ENCODE data around the gene GPR4. TPM values are rescaled to one million over a fixed set of nuclear protein-coding genes. Genes with fewer than 3 reads are reported as not detected.
A peak's percentile ranks its signal among the peaks of the same experiment; 100 is the strongest.

GPR4 gene
- total RNA-seq, 1 donor from 2014 or later: not detected

DNA sequence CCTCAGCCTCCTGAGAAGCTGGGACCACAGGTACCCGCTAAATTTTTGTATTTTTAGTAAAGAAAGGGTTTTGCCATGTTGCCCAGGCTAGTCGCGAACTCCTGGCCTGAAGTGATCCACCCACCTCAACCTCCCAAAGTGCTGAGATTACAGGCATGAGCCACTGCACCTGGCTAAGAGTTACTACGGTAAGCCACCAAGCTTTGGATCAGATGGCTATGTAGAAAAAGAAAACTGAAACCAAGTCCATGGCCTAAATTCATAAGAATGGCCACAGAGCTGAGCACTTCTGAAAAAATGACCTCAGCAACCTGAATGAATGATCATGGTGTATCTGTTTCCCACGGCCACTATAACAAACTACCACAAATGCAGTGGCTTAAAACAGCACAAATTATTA, 26.8 kb downstream of the GPR4 start:
- Mint-ChIP-seq H3K27me3 (ENCODE audit: low read depth) (no peaks in the 10 kb centered on the region), H3K4me1 (no peaks in the 10 kb centered on the region), H3K9me3 (no peaks in the 10 kb centered on the region), H3K4me3 (no peak overlapping the region), H3K27ac (ENCODE audit: unreplicated experiment) (no peak overlapping the region), H3K36me3 (ENCODE audit: low read depth) (no peaks in the 10 kb centered on the region)
- DNase-seq (ENCODE audit: low read depth, low spot score): no peak
- TF ChIP-seq, protein P1, sequence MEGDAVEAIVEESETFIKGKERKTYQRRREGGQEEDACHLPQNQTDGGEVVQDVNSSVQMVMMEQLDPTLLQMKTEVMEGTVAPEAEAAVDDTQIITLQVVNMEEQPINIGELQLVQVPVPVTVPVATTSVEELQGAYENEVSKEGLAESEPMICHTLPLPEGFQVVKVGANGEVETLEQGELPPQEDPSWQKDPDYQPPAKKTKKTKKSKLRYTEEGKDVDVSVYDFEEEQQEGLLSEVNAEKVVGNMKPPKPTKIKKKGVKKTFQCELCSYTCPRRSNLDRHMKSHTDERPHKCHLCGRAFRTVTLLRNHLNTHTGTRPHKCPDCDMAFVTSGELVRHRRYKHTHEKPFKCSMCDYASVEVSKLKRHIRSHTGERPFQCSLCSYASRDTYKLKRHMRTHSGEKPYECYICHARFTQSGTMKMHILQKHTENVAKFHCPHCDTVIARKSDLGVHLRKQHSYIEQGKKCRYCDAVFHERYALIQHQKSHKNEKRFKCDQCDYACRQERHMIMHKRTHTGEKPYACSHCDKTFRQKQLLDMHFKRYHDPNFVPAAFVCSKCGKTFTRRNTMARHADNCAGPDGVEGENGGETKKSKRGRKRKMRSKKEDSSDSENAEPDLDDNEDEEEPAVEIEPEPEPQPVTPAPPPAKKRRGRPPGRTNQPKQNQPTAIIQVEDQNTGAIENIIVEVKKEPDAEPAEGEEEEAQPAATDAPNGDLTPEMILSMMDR (conservative IDR thresholded peaks at IDR 0.05): no peak

DNA sequence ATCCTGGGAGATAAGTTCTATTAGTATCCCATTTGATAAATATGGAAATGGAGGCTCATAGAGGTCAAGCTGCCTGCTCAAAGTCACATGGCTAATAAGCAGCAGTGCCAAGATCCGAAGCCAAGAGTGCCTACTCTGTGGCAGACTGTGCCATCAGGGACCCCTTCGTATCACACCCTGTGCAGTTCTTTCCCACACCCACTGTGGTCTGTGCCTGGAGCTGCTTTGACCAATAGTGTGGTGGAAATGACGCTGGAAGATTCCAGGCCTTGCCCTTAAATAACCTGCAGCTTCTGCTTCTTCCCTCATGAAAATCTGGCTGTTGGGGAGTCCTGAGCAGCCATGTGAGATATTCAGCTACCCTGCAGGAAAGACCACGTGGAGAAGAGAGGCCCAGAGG, 27.5 kb downstream of the GPR4 start:
- H3K4me3 Mint-ChIP-seq: no peak overlapping the region
- no peak for DNase-seq (ENCODE audit: low read depth, low spot score)
- no peaks in the 10 kb centered on the region for H3K27me3 Mint-ChIP-seq (ENCODE audit: low read depth)
- no peaks in the 10 kb centered on the region for H3K9me3 Mint-ChIP-seq
- H3K4me1 Mint-ChIP-seq: peaks cover 7% of the 10 kb centered on the region
- H3K27ac Mint-ChIP-seq (ENCODE audit: unreplicated experiment): no peak overlapping the region
- TF ChIP-seq, protein P1 (conservative IDR thresholded peaks at IDR 0.05): no peak
- no peaks in the 10 kb centered on the region for H3K36me3 Mint-ChIP-seq (ENCODE audit: low read depth)

DNA sequence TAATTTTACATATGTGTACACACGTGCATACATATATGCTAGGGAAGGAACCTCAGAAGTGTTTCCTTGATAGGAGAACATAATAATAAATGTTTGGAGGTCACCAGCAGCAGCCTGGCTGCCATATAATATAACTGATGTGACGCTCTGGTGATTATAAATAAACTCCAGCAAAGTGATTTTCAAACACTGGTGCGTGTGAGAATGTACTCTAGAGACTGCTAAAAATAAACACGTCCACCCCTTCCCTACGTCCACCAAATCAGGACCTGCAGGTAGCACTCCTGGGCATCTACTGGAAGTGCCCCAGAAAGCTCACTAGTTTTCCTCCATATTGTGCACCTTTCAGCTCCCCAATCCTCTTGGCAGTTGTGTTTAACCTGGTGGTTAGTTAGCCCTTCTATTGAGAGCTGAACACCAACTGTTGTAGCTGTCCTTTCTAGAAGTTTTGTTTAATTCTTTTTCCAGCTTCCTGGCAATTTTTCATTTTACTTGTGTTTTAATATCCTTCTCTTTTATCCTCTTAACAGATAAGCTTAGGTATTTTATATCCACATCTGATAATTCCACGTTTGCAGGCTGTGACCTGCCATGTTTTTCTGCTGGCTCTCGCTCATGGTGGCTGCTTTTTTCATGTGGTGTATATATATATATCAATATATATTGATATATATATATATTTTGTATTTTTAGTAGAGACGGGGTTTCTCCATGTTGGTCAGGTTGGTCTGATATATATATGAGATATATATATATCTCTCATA, 30.4 kb downstream of the GPR4 start:
- H3K9me3 Mint-ChIP-seq: no peaks in the 10 kb centered on the region
- H3K27ac Mint-ChIP-seq (ENCODE audit: unreplicated experiment): no peak overlapping the region
- H3K4me1 Mint-ChIP-seq: peaks cover 7% of the 10 kb centered on the region
- no peaks in the 10 kb centered on the region for H3K36me3 Mint-ChIP-seq (ENCODE audit: low read depth)
- no peaks in the 10 kb centered on the region for H3K27me3 Mint-ChIP-seq (ENCODE audit: low read depth)
- TF ChIP-seq, protein P1 (conservative IDR thresholded peaks at IDR 0.05): no peak
- no peak overlapping the region for H3K4me3 Mint-ChIP-seq
- DNase-seq (ENCODE audit: low read depth, low spot score): no peak

DNA sequence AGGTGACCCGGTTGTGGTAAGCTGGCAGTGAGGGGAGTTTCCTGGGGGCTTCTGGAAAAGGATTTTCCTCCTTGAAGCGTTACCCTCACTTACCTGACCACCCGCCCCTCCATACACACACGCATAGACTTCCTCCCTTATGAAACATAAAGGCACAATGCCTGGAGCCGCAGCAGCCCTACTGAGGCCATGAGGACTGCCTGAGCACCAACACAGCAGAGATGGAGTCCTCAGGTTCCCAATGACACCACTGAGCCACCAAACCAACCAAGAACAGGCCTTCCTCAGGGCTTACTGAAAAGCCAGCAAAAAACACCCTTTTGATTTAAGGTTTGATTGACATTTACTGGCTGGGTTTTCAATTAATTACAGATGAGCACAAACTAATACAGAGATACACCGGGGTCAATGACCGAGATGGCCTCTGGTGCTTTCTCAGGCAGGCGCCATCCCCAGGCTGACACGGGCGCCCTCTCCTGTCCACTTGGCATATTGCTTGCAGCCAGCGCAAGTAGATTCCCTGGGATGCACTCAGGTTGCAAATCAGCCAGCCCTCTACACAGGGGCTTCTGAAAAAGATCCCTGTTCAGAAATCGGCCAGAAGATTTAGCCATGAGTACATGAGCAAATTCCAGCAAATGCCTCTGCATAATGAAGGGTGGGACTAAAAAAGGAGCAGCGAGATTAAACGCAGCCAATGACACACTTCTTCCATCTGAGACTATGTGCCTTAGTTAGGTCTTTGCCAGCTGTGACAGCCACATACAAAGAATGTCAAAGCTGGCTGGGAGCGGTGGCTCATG, 32.2 kb downstream of the GPR4 start:
- no peaks in the 10 kb centered on the region for H3K36me3 Mint-ChIP-seq (ENCODE audit: low read depth)
- TF ChIP-seq, protein P1 (conservative IDR thresholded peaks at IDR 0.05): peak; percentile 74
- no peaks in the 10 kb centered on the region for H3K9me3 Mint-ChIP-seq
- H3K4me3 Mint-ChIP-seq: no peak overlapping the region
- DNase-seq (ENCODE audit: low read depth, low spot score): peak; percentile 72
- peaks cover 7% of the 10 kb centered on the region for H3K4me1 Mint-ChIP-seq
- no peak overlapping the region for H3K27ac Mint-ChIP-seq (ENCODE audit: unreplicated experiment)
- no peaks in the 10 kb centered on the region for H3K27me3 Mint-ChIP-seq (ENCODE audit: low read depth)

DNA sequence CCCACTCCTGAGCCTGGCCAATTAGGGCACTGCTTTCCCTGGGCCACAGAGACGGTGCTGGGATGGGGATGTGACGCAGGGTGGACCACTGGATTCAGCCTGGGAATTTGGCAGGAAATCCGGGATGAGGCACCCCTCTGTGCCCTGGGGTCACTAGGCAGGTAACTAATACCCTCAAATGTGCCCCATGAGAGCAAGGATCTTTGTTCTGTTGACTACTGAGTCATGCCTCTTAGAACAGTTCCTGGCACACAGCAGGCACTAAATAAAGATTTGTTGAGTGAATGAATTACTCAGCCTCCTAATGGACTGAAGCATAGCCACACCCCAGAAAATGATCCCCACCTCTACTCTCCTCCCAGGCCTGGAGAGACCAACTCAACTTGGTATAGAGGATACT, 33.3 kb downstream of the GPR4 start:
- H3K4me1 Mint-ChIP-seq: peaks cover 7% of the 10 kb centered on the region
- no peaks in the 10 kb centered on the region for H3K9me3 Mint-ChIP-seq
- H3K27ac Mint-ChIP-seq (ENCODE audit: unreplicated experiment): no peak overlapping the region
- no peak for DNase-seq (ENCODE audit: low read depth, low spot score)
- TF ChIP-seq, protein P1 (conservative IDR thresholded peaks at IDR 0.05): no peak
- no peaks in the 10 kb centered on the region for H3K36me3 Mint-ChIP-seq (ENCODE audit: low read depth)
- no peaks in the 10 kb centered on the region for H3K27me3 Mint-ChIP-seq (ENCODE audit: low read depth)
- H3K4me3 Mint-ChIP-seq: no peak overlapping the region
